ENCODE measurements around the gene LY9. TPM values are rescaled to one million over a fixed set of nuclear protein-coding genes. Genes with fewer than 3 reads are reported as not detected.

Gene LY9
- total RNA-seq: not detected in 2 replicates

DNA sequence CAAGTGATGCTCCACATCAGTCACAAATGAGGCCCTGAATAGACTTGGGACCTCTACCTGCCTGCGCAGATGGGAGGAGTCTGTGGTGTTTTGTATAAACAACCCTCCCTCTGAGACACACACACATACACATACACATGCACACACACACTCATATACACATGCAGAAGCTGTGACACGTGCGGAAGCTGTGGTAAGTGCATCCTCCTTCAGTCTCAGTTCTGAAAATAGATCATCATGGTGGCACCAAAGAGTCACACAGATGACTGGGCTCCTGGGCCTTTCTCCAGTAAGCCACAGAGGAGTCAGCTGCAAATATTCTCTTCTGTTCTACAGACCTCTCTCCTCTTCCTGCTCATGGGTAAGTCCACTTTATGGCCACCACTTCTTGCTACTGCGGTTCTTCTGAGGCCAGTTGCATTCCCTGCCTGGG, at the start of gene LY9:
LY9 (plus strand) TSS at position 224 of the 433 bp plus-strand sequence; CDS start at position 238, 14 bp downstream.

DNA sequence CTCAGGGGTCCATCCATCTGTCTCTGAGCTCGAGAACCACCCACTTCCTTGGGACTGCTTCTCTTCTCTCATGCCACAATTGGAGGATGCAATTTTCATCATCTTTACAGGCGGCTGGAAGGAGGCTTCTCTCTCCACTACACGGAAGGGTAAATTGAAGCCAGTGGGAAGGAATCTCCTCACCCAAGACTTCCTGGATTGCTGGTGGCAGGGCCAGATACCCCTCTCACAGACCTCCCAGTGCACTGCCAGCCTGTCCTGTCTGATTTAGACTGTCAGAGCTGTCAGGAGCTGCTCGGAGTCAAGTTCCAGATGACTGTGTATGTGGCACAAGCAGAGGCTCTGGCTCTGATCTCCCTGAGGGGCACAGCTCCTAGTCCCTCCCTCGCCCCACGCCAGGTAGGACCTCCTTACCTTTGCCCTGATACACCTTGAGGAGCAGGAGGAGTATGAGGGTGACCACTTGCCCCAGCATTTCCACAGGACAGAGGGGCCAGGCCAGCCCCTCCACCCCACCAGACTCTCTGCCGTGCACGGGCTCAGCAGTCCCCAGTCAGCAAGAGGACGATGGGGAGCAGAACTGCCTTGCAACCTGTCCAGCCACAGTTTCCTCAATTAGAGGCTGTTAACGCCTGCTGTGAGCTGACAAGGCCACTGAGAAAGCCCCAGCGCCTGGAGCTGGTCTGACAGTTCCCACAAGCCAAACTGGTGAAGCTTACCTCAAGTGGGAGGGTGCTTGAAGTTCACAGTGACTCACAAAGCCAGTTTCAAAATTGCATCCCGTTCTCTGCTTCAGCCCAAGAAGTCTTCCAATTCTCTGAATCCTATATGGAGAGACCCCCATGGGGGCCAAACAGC, 66.5 kb downstream of the LY9 start, which contains the start of gene CD244:
CD244 (minus strand) TSS at position 685 of the 858 bp plus-strand sequence; CDS start at position 475, 210 bp downstream.

Other genes starting within 250 kb of the LY9 start
- gene CD84, start 216.7 kb upstream of the LY9 start, total RNA-seq: 0.14 TPM in 1 of 2 replicates, not detected in the other
- gene SLAMF1, start 149.1 kb upstream of the LY9 start, total RNA-seq: under 0.01 TPM in 1 of 2 replicates, not detected in the other
- not detected in 2 replicates for gene CD48, start 84.4 kb upstream of the LY9 start, total RNA-seq
- not detected in 2 replicates for gene SLAMF7, start 56.9 kb upstream of the LY9 start, total RNA-seq
- not detected in 2 replicates for gene CD244, start 66.7 kb downstream of the LY9 start, total RNA-seq
- not detected in 2 replicates for gene ITLN1, start 89.0 kb downstream of the LY9 start, total RNA-seq
- not detected in 2 replicates for gene ITLN2, start 158.6 kb downstream of the LY9 start, total RNA-seq
- gene F11R, start 225.0 kb downstream of the LY9 start, total RNA-seq: 3.7 and 12.7 TPM in 2 replicates
- gene TSTD1, start 242.8 kb downstream of the LY9 start, total RNA-seq: 5.7 and 6.7 TPM in 2 replicates
- 51.0 and 92.8 TPM in 2 replicates for gene USF1, start 249.8 kb downstream of the LY9 start, total RNA-seq